ENCODE results near the gene ZNF808.
"Not testable (repeated sequence)": the region's sequence is repeated elsewhere in the genome, so short reads cannot be mapped to it uniquely, and the experiment has no call there.

Gene ZNF808

GRCh38 chr19:52557231-52557995 is 29.9 kb downstream of the ZNF808 start:
- Histone ChIP-seq H3K9me3 (ENCODE audit: control insufficient read depth in 2 of 2, low read length in 2 of 2) (peaks cover 61 to 62% of the 10 kb centered on the region in 2 donors), H3K4me3 (ENCODE audit: low read length in 2 of 2) (no peak overlapping the region), H3K4me1 (ENCODE audit: control insufficient read depth in 2 of 2, insufficient read depth in 2 of 2, low read length in 2 of 2) (no peaks in the 10 kb centered on the region), H3K27me3 (ENCODE audit: control insufficient read depth in 2 of 2, insufficient read depth in 2 of 2, low read length in 2 of 2) (no peaks in the 10 kb centered on the region), H3K36me3 (ENCODE audit: control insufficient read depth in 2 of 2, insufficient read depth in 2 of 2, low read length in 2 of 2) (peaks cover 45 to 62% of the 10 kb centered on the region in 2 donors), H3K27ac (ENCODE audit: low read depth in 2 of 2, low read length in 2 of 2) (no peak overlapping the region), H3K9ac (ENCODE audit: low read depth in 1 of 2, low read length in 2 of 2) (no peak overlapping the region)

- H3K27me3 ChIP-seq (ENCODE audit: control insufficient read depth in 2 of 2, insufficient read depth in 2 of 2, low read length in 2 of 2); H3K4me3 ChIP-seq (ENCODE audit: low read length in 2 of 2); H3K27ac ChIP-seq (ENCODE audit: low read depth in 2 of 2, low read length in 2 of 2); H3K4me1 ChIP-seq (ENCODE audit: control insufficient read depth in 2 of 2, insufficient read depth in 2 of 2, low read length in 2 of 2); H3K9ac ChIP-seq (ENCODE audit: low read depth in 1 of 2, low read length in 2 of 2): not testable (repeated sequence)
- Histone ChIP-seq H3K36me3 (ENCODE audit: control insufficient read depth in 2 of 2, insufficient read depth in 2 of 2, low read length in 2 of 2) (peaks cover 35 to 52% of the 10 kb centered on the region in 2 donors), H3K9me3 (ENCODE audit: control insufficient read depth in 2 of 2, low read length in 2 of 2) (peaks cover 56 to 57% of the 10 kb centered on the region in 2 donors)
Measured at GRCh38 chr19:52558732-52559445, 31.4 kb downstream of the ZNF808 start.

GRCh38 chr19:52561611-52562010 is 34.1 kb downstream of the ZNF808 start:
- not testable (repeated sequence) for H3K9ac ChIP-seq (ENCODE audit: low read depth in 1 of 2, low read length in 2 of 2); H3K4me3 ChIP-seq (ENCODE audit: low read length in 2 of 2); H3K27ac ChIP-seq (ENCODE audit: low read depth in 2 of 2, low read length in 2 of 2); H3K27me3 ChIP-seq (ENCODE audit: control insufficient read depth in 2 of 2, insufficient read depth in 2 of 2, low read length in 2 of 2); H3K4me1 ChIP-seq (ENCODE audit: control insufficient read depth in 2 of 2, insufficient read depth in 2 of 2, low read length in 2 of 2)
- H3K9me3 ChIP-seq (ENCODE audit: control insufficient read depth in 2 of 2, low read length in 2 of 2) = peaks cover 42 to 48% of the 10 kb centered on the region in 2 donors
- H3K36me3 ChIP-seq (ENCODE audit: control insufficient read depth in 2 of 2, insufficient read depth in 2 of 2, low read length in 2 of 2) = peaks cover 21 to 40% of the 10 kb centered on the region in 2 donors

- Histone ChIP-seq H3K4me3 (ENCODE audit: low read length in 2 of 2) (no peak overlapping the region), H3K9ac (ENCODE audit: low read depth in 1 of 2, low read length in 2 of 2) (no peak overlapping the region), H3K4me1 (ENCODE audit: control insufficient read depth in 2 of 2, insufficient read depth in 2 of 2, low read length in 2 of 2) (peaks cover 4 to 5% of the 10 kb centered on the region in 2 donors), H3K27me3 (ENCODE audit: control insufficient read depth in 2 of 2, insufficient read depth in 2 of 2, low read length in 2 of 2) (no peaks in the 10 kb centered on the region), H3K36me3 (ENCODE audit: control insufficient read depth in 2 of 2, insufficient read depth in 2 of 2, low read length in 2 of 2) (peaks cover 5 to 17% of the 10 kb centered on the region in 2 donors), H3K27ac (ENCODE audit: low read depth in 2 of 2, low read length in 2 of 2) (no peak overlapping the region), H3K9me3 (ENCODE audit: control insufficient read depth in 2 of 2, low read length in 2 of 2) (peaks cover 20 to 27% of the 10 kb centered on the region in 2 donors)
Measured at GRCh38 chr19:52566121-52566520, 38.7 kb downstream of the ZNF808 start.

GRCh38 chr19:52566588-52566987 is 39.1 kb downstream of the ZNF808 start:
- H3K4me1 ChIP-seq (ENCODE audit: control insufficient read depth in 2 of 2, insufficient read depth in 2 of 2, low read length in 2 of 2) = peaks cover 4 to 5% of the 10 kb centered on the region in 2 donors
- no peaks in the 10 kb centered on the region for H3K27me3 ChIP-seq (ENCODE audit: control insufficient read depth in 2 of 2, insufficient read depth in 2 of 2, low read length in 2 of 2)
- no peak overlapping the region for H3K4me3 ChIP-seq (ENCODE audit: low read length in 2 of 2)
- H3K9ac ChIP-seq (ENCODE audit: low read depth in 1 of 2, low read length in 2 of 2) = no peak overlapping the region
- peaks cover 5 to 15% of the 10 kb centered on the region in 2 donors for H3K36me3 ChIP-seq (ENCODE audit: control insufficient read depth in 2 of 2, insufficient read depth in 2 of 2, low read length in 2 of 2)
- H3K27ac ChIP-seq (ENCODE audit: low read depth in 2 of 2, low read length in 2 of 2) = no peak overlapping the region
- H3K9me3 ChIP-seq (ENCODE audit: control insufficient read depth in 2 of 2, low read length in 2 of 2) = peaks cover 20 to 23% of the 10 kb centered on the region in 2 donors

GRCh38 chr19:52567921-52568320 is 40.5 kb downstream of the ZNF808 start:
- no peak overlapping the region for H3K27ac ChIP-seq (ENCODE audit: low read depth in 2 of 2, low read length in 2 of 2)
- peaks cover 14 to 22% of the 10 kb centered on the region in 2 donors for H3K9me3 ChIP-seq (ENCODE audit: control insufficient read depth in 2 of 2, low read length in 2 of 2)
- H3K9ac ChIP-seq (ENCODE audit: low read depth in 1 of 2, low read length in 2 of 2) = no peak overlapping the region
- H3K36me3 ChIP-seq (ENCODE audit: control insufficient read depth in 2 of 2, insufficient read depth in 2 of 2, low read length in 2 of 2) = peaks cover 13 to 17% of the 10 kb centered on the region in 2 donors
- H3K27me3 ChIP-seq (ENCODE audit: control insufficient read depth in 2 of 2, insufficient read depth in 2 of 2, low read length in 2 of 2) = no peaks in the 10 kb centered on the region
- peaks cover 4 to 5% of the 10 kb centered on the region in 2 donors for H3K4me1 ChIP-seq (ENCODE audit: control insufficient read depth in 2 of 2, insufficient read depth in 2 of 2, low read length in 2 of 2)
- H3K4me3 ChIP-seq (ENCODE audit: low read length in 2 of 2) = no peak overlapping the region

GRCh38 chr19:52569638-52569999 is 42.2 kb downstream of the ZNF808 start:
- Histone ChIP-seq H3K9ac (ENCODE audit: low read depth in 1 of 2, low read length in 2 of 2) (peak overlapping the region; percentile 42 to 60), H3K27ac (ENCODE audit: low read depth in 2 of 2, low read length in 2 of 2) (peak overlapping the region; percentile 94 to 95)

GRCh38 chr19:52570000-52570861 is 42.8 kb downstream of the ZNF808 start, which contains the start of gene ZNF701:
Gene ZNF701 (plus strand): TSS chr19:52570287. CDS start chr19:52574148, 3,861 bp downstream.
- peaks cover 4 to 5% of the 10 kb centered on the region in 2 donors for H3K4me1 ChIP-seq (ENCODE audit: control insufficient read depth in 2 of 2, insufficient read depth in 2 of 2, low read length in 2 of 2)
- H3K4me3 ChIP-seq (ENCODE audit: low read length in 2 of 2) = peak within 1 kb of the TSS; percentile 92 to 99
- peak within 1 kb of the TSS; percentile 94 to 95 for H3K27ac ChIP-seq (ENCODE audit: low read depth in 2 of 2, low read length in 2 of 2)
- H3K27me3 ChIP-seq (ENCODE audit: control insufficient read depth in 2 of 2, insufficient read depth in 2 of 2, low read length in 2 of 2) = no peaks in the 10 kb centered on the region
- H3K9me3 ChIP-seq (ENCODE audit: control insufficient read depth in 2 of 2, low read length in 2 of 2) = peaks cover 4 to 7% of the 10 kb centered on the region in 2 donors
- peak within 1 kb of the TSS; percentile 92 to 96 for H3K9ac ChIP-seq (ENCODE audit: low read depth in 1 of 2, low read length in 2 of 2)
- peaks cover 18 to 24% of the 10 kb centered on the region in 2 donors for H3K36me3 ChIP-seq (ENCODE audit: control insufficient read depth in 2 of 2, insufficient read depth in 2 of 2, low read length in 2 of 2)

More at GRCh38 chr19:52569638-52569999, 42.2 kb downstream of the ZNF808 start:
- not testable (repeated sequence) for H3K9me3 ChIP-seq (ENCODE audit: control insufficient read depth in 2 of 2, low read length in 2 of 2); H3K4me1 ChIP-seq (ENCODE audit: control insufficient read depth in 2 of 2, insufficient read depth in 2 of 2, low read length in 2 of 2); H3K27me3 ChIP-seq (ENCODE audit: control insufficient read depth in 2 of 2, insufficient read depth in 2 of 2, low read length in 2 of 2)
- H3K36me3 ChIP-seq (ENCODE audit: control insufficient read depth in 2 of 2, insufficient read depth in 2 of 2, low read length in 2 of 2) = peaks cover 18 to 22% of the 10 kb centered on the region in 2 donors
- H3K4me3 ChIP-seq (ENCODE audit: low read length in 2 of 2) = peak overlapping the region; percentile 61 to 99

- no peak overlapping the region for H3K4me3 ChIP-seq (ENCODE audit: low read length in 2 of 2)
- H3K36me3 ChIP-seq (ENCODE audit: control insufficient read depth in 2 of 2, insufficient read depth in 2 of 2, low read length in 2 of 2) = peaks cover 40 to 46% of the 10 kb centered on the region in 2 donors
- peaks cover 19 to 29% of the 10 kb centered on the region in 2 donors for H3K9me3 ChIP-seq (ENCODE audit: control insufficient read depth in 2 of 2, low read length in 2 of 2)
- no peak overlapping the region for H3K9ac ChIP-seq (ENCODE audit: low read depth in 1 of 2, low read length in 2 of 2)
- H3K27ac ChIP-seq (ENCODE audit: low read depth in 2 of 2, low read length in 2 of 2) = no peak overlapping the region
- H3K4me1 ChIP-seq (ENCODE audit: control insufficient read depth in 2 of 2, insufficient read depth in 2 of 2, low read length in 2 of 2) = no peaks in the 10 kb centered on the region
- H3K27me3 ChIP-seq (ENCODE audit: control insufficient read depth in 2 of 2, insufficient read depth in 2 of 2, low read length in 2 of 2) = no peaks in the 10 kb centered on the region
Measured at GRCh38 chr19:52584736-52585440, 57.4 kb downstream of the ZNF808 start.
